ENCODE data around the gene ZBED5.

DNA sequence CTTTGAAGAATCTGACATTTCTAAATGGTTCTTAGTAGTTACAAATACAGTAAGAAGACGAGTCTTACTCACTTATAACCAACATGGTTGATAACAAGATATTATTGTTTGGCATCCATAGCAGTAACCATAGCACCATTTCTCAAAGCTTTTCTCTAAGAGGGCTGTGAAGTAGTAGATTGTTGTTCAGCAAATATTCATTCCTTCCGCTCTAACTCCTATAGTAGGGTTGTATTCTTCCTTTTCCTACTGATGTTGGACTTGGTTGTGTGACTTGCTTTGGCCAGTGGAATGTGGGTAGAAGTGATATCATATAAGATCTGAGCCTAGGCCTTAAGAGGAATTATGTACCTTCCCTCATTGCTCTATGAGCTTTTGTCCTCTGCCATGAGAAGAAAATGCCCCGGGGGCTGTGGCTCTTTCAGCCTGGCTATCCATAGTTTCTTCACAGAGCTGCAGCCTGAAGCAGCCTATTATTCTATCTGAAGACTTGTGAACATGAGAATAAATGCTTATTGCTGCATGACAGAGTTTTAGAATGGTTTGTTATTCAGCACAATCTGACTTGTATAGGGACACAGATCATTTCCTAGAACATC lies 28.9 kb upstream of the ZBED5 start:
- TF ChIP-seq, protein P1, sequence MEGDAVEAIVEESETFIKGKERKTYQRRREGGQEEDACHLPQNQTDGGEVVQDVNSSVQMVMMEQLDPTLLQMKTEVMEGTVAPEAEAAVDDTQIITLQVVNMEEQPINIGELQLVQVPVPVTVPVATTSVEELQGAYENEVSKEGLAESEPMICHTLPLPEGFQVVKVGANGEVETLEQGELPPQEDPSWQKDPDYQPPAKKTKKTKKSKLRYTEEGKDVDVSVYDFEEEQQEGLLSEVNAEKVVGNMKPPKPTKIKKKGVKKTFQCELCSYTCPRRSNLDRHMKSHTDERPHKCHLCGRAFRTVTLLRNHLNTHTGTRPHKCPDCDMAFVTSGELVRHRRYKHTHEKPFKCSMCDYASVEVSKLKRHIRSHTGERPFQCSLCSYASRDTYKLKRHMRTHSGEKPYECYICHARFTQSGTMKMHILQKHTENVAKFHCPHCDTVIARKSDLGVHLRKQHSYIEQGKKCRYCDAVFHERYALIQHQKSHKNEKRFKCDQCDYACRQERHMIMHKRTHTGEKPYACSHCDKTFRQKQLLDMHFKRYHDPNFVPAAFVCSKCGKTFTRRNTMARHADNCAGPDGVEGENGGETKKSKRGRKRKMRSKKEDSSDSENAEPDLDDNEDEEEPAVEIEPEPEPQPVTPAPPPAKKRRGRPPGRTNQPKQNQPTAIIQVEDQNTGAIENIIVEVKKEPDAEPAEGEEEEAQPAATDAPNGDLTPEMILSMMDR (conservative IDR thresholded peaks at IDR 0.05; ENCODE audit: low read depth, low read length) = no peak
- TF ChIP-seq EZH2 (IDR thresholded peaks at IDR 0.05; ENCODE audit: low read length, unreplicated experiment) (no peak), EZH2phosphoT487 (IDR thresholded peaks at IDR 0.05; ENCODE audit: borderline replicate concordance, low read length) (no peak)
